Neural cell (in vitro differentiated cells): ENCODE results near the gene ZNHIT3.

Experiments
- CTCF ChIP-seq: fragments of 450-650 bp; IDR thresholded peaks from 2 replicates; pipeline ENCODE4 v1.5.1; 2014; ENCODE audit warnings: antibody characterized with exemption, mild to moderate bottlenecking, moderate library complexity; ENCODE audit not compliant: poor library complexity, severe bottlenecking
- EP300 ChIP-seq: fragments of 450-650 bp; conservative IDR thresholded peaks from 2 replicates; pipeline ENCODE4 v1.6.1; 2014; ENCODE audit warnings: antibody characterized with exemption, mild to moderate bottlenecking, moderate library complexity; ENCODE audit not compliant: poor library complexity, severe bottlenecking
- EZH2 ChIP-seq: fragments of 200-600, 300-800 bp; shearing (Covaris generic), sonication (generic); IDR thresholded peaks from 2 replicates; pipeline ENCODE4 v1.6.1; 2014; ENCODE audit warnings: antibody characterized with exemption, low read length, borderline replicate concordance, mild to moderate bottlenecking; ENCODE audit not compliant: insufficient read depth, poor library complexity, severe bottlenecking
- MXI1 ChIP-seq: fragments of 450-650 bp; conservative IDR thresholded peaks from 2 replicates; pipeline ENCODE4 v1.6.1; 2014; ENCODE audit warnings: antibody characterized with exemption, mild to moderate bottlenecking; ENCODE audit not compliant: poor library complexity, severe bottlenecking
- POLR2AphosphoS5 ChIP-seq: IDR thresholded peaks from 2 replicates; pipeline ENCODE4 v1.6.1; 2012
- SMC3 ChIP-seq: fragments of 450-650 bp; conservative IDR thresholded peaks from 2 replicates; pipeline ENCODE4 v1.6.1; 2014; ENCODE audit warnings: antibody characterized with exemption, mild to moderate bottlenecking, moderate library complexity; ENCODE audit not compliant: poor library complexity
- TAF1 ChIP-seq: IDR thresholded peaks from 2 replicates; pipeline ENCODE4 v1.6.1; 2012; ENCODE audit warnings: low read depth

- TF ChIP-seq CTCF (no peak), TAF1 (no peak), EZH2 (no peak), SMC3 (no peak), POLR2AphosphoS5 (no peak), MXI1 (no peak), EP300 (no peak)
These were observed 11.0 kb upstream of the ZNHIT3 start for GRCh38 chr17:36475346-36475970.
